Measurements from ENCODE around the gene NEK4. TPM values are rescaled to one million over a fixed set of nuclear protein-coding genes. Genes with fewer than 3 reads are reported as not detected.

NEK4 gene
- polyA plus RNA-seq, 1 of the 3 experiments (the other 2 are of a cell fraction) = 8.8 TPM

DNA sequence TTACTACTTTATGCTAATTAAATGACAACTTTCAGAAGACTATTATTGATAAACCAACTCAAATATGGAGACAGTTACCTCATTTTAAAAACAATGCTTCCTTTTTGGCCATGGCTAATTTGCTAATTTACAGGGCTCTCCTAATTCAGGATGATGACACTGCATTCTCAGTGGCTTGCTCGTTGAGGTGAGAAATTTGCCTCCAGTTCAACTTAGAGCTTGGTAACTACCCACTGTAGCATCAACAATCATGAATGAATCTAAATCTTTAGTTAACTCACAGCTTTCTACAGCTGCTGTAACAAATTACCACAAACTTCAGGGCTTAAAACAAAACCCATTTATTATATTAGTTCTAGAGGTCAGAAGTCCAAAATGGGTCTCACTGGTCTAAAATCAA lies 99.1 kb downstream of the NEK4 start:
- Histone ChIP-seq H2AFZ (ENCODE audit: low read depth) (no peak overlapping the region), H3F3A (replicated peaks; ENCODE audit: insufficient read depth) (peaks cover 36% of the 10 kb centered on the region), H3K4me1 (ENCODE audit: control insufficient read depth in 1 of 2, insufficient read depth in 2 of 2, low read depth in 1 of 2, low read length in 1 of 2) (peaks cover 0 to 16% of the 10 kb centered on the region in 2 experiments; a peak in 2 of 4 replicates), H3K9ac (peak overlapping the region; percentile 68), H4K20me1 (ENCODE audit: insufficient read depth) (no peaks in the 10 kb centered on the region), H3K27me3 (ENCODE audit: insufficient read depth) (no peaks in the 10 kb centered on the region), H3K36me3 (replicated peaks in 1 of 2; ENCODE audit: control insufficient read depth in 1 of 2, insufficient read depth in 2 of 2, low read length in 1 of 2) (peaks cover 23 to 52% of the 10 kb centered on the region in 2 experiments), H3K27ac (ENCODE audit: low read depth in 2 of 2, low read length in 1 of 2) (peak overlapping the region; percentile 48 to 99; a peak in 3 of 4 replicates), H3K79me2 (ENCODE audit: insufficient read depth) (peaks cover 63% of the 10 kb centered on the region), H3K9me2 (no peaks in the 10 kb centered on the region), H3K9me3 (no peaks in the 10 kb centered on the region), H3K4me2 (peak overlapping the region; percentile 61; the same call in 1 of the 2 replicates), H3K4me3 (ENCODE audit: low read depth in 2 of 2, low read length in 1 of 2) (no peak overlapping the region)
- no peak for TF ChIP-seq TEAD4 (IDR thresholded peaks at IDR 0.05; ENCODE audit: borderline replicate concordance, insufficient read depth)
- TF ChIP-seq SMC3 (IDR thresholded peaks at IDR 0.05; ENCODE audit: low read depth, low read length) = no peak
- TF ChIP-seq TCF12 (IDR thresholded peaks at IDR 0.05) = no peak
- no peak for TF ChIP-seq MXI1 (IDR thresholded peaks at IDR 0.05; ENCODE audit: low read depth, low read length)
- no peak for TF ChIP-seq JUND (IDR thresholded peaks at IDR 0.05)
- no peak for TF ChIP-seq EZH2phosphoT487 (IDR thresholded peaks at IDR 0.05; ENCODE audit: borderline replicate concordance, low read depth)
- TF ChIP-seq RCOR1 (IDR thresholded peaks at IDR 0.05; ENCODE audit: low read length) = no peak
- TF ChIP-seq FOSL2 (IDR thresholded peaks at IDR 0.05; ENCODE audit: borderline replicate concordance, low read depth) = no peak
- no peak for TF ChIP-seq ELF1 (IDR thresholded peaks at IDR 0.05)
- TF ChIP-seq CHD2 (IDR thresholded peaks at IDR 0.05; ENCODE audit: low read length, partially characterized antibody) = no peak
- no peak for TF ChIP-seq FOXM1 (IDR thresholded peaks at IDR 0.05; ENCODE audit: low read depth)
- TF ChIP-seq CTCF (IDR thresholded peaks at IDR 0.05) = no peak
- TF ChIP-seq NFIC (IDR thresholded peaks at IDR 0.05; ENCODE audit: borderline replicate concordance) = no peak
- no peak for TF ChIP-seq YY1 (IDR thresholded peaks at IDR 0.05; ENCODE audit: low read depth)
- TF ChIP-seq GATA2 (CRISPR knock-in tag; IDR thresholded peaks at IDR 0.05) = no peak
- DNase-seq = no peak
- ChIA-PET POLR2A (no interaction called here), CTCF (no interaction called here)
- WGBS (ENCODE audit: low lambda C conversion rate) = 68% methylated on average over 1 of the region's 1 CpG

DNA sequence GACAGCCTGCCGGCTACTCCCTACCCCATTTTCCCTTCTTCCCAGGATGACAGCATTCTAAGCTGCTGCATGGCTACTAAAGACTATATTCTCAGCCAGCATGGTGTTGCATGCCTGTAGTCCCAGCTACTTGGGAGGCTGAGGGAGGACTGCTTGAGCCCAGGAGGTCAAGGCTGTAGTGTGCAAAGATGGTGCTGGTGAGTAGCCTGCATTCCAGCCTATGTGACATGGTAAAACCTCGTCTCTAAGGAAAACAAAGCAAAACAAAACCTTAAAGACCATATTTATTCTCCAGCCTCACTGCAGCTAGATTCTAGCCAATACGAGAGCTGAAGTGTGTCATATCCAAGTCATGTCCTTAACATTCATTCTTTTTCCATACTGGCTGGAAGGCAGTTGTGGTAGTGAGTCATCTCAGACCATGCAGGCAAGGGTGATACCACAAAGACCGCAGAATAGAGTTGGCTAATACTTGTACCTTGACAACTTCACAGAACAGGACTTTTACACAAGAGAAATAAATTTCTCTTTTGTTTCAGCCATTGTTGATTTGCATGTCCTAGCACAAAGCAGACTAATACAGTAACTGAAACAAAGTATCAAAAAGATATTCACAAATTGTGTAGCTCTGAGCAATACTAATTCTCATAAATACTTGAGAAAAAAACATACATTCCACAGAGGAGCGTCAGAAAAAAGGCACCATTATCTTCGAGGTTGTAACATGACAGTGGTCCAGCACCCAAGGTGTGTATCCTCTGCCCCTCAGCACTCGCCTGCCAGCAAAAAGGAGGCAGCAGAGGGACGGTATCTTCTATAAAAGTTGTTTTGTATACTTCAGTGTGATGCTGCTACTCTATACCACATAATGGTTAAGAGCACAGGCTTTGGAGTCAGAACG lies 99.9 kb downstream of the NEK4 start:
- Histone ChIP-seq H3K27ac (ENCODE audit: low read depth in 2 of 2, low read length in 1 of 2) (peak overlapping the region; percentile 48 to 99), H3F3A (replicated peaks; ENCODE audit: insufficient read depth) (peaks cover 36% of the 10 kb centered on the region), H3K9ac (peak overlapping the region; percentile 77), H2AFZ (ENCODE audit: low read depth) (no peak overlapping the region), H3K36me3 (replicated peaks in 1 of 2; ENCODE audit: control insufficient read depth in 1 of 2, insufficient read depth in 2 of 2, low read length in 1 of 2) (peaks cover 20 to 54% of the 10 kb centered on the region in 2 experiments), H3K9me2 (no peaks in the 10 kb centered on the region), H3K9me3 (no peaks in the 10 kb centered on the region), H4K20me1 (ENCODE audit: insufficient read depth) (no peaks in the 10 kb centered on the region), H3K4me2 (peak overlapping the region; percentile 62), H3K79me2 (ENCODE audit: insufficient read depth) (peaks cover 60% of the 10 kb centered on the region), H3K27me3 (ENCODE audit: insufficient read depth) (no peaks in the 10 kb centered on the region), H3K4me3 (ENCODE audit: low read depth in 2 of 2, low read length in 1 of 2) (peak overlapping the region in 1 of 2 experiments; percentile 28; a peak in 2 of 4 replicates), H3K4me1 (ENCODE audit: control insufficient read depth in 1 of 2, insufficient read depth in 2 of 2, low read depth in 1 of 2, low read length in 1 of 2) (peaks cover 0 to 16% of the 10 kb centered on the region in 2 experiments; a peak in 2 of 4 replicates)
- ChIA-PET CTCF (interaction anchor here (1.0 kb wide), 1 partner anchor 199 kb away, joined by 5 read pairs; no protein-coding TSS in a partner anchor), POLR2A (no interaction called here)
- whole genome bisulfite sequencing (ENCODE audit: low lambda C conversion rate) = 23% methylated on average over 9 of the region's 9 CpGs
- DNase-seq = no peak
- TF ChIP-seq EZH2phosphoT487 (IDR thresholded peaks at IDR 0.05; ENCODE audit: borderline replicate concordance, low read depth) = no peak
- TF ChIP-seq, protein P1, sequence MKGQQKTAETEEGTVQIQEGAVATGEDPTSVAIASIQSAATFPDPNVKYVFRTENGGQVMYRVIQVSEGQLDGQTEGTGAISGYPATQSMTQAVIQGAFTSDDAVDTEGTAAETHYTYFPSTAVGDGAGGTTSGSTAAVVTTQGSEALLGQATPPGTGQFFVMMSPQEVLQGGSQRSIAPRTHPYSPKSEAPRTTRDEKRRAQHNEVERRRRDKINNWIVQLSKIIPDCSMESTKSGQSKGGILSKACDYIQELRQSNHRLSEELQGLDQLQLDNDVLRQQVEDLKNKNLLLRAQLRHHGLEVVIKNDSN (IDR thresholded peaks at IDR 0.05; ENCODE audit: borderline replicate concordance, low read depth) = 0 out of 2 replicates have a peak, but pooled peaks have one; percentile 38
- TF ChIP-seq NRF1 (IDR thresholded peaks at IDR 0.05; ENCODE audit: low read depth, low read length) = no peak
- no peak for TF ChIP-seq ZBTB33 (IDR thresholded peaks at IDR 0.05; ENCODE audit: borderline replicate concordance, low read depth)
- TF ChIP-seq EP300 (IDR thresholded peaks at IDR 0.05; ENCODE audit: borderline replicate concordance in 1 of 2, low read depth in 1 of 2, low read length in 1 of 2) = peak in 1 of 2 experiments; percentile 83; a peak in 1 of 4 replicates
- no peak for TF ChIP-seq SMC3 (IDR thresholded peaks at IDR 0.05; ENCODE audit: low read depth, low read length)
- TF ChIP-seq RCOR1 (IDR thresholded peaks at IDR 0.05; ENCODE audit: low read length) = no peak
- peak; percentile 72 for TF ChIP-seq NFIC (IDR thresholded peaks at IDR 0.05; ENCODE audit: borderline replicate concordance)
- no peak for TF ChIP-seq RFX5 (IDR thresholded peaks at IDR 0.05; ENCODE audit: low read length)
- TF ChIP-seq MEF2A (IDR thresholded peaks at IDR 0.05; ENCODE audit: borderline replicate concordance, low read depth) = no peak
- TF ChIP-seq RXRA (IDR thresholded peaks at IDR 0.05; ENCODE audit: borderline replicate concordance, low read depth) = peak; percentile 48; the same call in 1 of the 2 replicates
